Mucosa of descending colon (tissue), 3 donors: ENCODE data around the gene EFCAB12. TPM values are rescaled to one million over a fixed set of nuclear protein-coding genes. Genes with fewer than 3 reads are reported as not detected.

Experiments
- ATAC-seq: fragments of 200-7000 bp; cut with Tn5 transposase; one replicate; pipeline ENCODE4 v1.9.1; 2020; ENCODE audit warnings: mild to moderate bottlenecking, moderate library complexity
- DNase-seq, 3 donors: peaks; one replicate each; pipeline ENCODE4 v3.0.0-alpha.2; 2020
- H3K36me3 ChIP-seq: fragments of 200-600 bp; one replicate; pipeline ENCODE4 v1.8.0; 2021; ENCODE audit warnings: low read depth, mild to moderate bottlenecking
- H3K4me1 ChIP-seq: fragments of 200-600 bp; one replicate; pipeline ENCODE4 v1.8.0; 2021; ENCODE audit warnings: low read depth, mild to moderate bottlenecking
- H3K4me3 ChIP-seq: fragments of 200-600 bp; one replicate; pipeline ENCODE4 v1.8.0; 2021; ENCODE audit warnings: mild to moderate bottlenecking
- H3K9me3 ChIP-seq: fragments of 200-600 bp; one replicate; pipeline ENCODE4 v1.8.0; 2021; ENCODE audit warnings: mild to moderate bottlenecking
- intact Hi-C, 2 donors: fragments of 100-400 bp; cut with DNase I in 1 of 2; cut with micrococcal nuclease in 1 of 2; formaldehyde crosslinking; loops; one replicate each; pipeline versions ENCODE4 v1.11.0 to v1.11.1; 2022; cut with DNase I, micrococcal nuclease
- total RNA-seq, 3 donors: library from RNA; stranded (reverse); fragmentation: NEBNext Ultra II Directional in 2 of 3; extraction: Animal tissue kit (Norgen Biotek cat#: 25700) in 2 of 3; gene quantifications; one replicate each; pipeline versions ENCODE4 v1.2.1 to v1.2.4, GENCODE V29; 2021 to 2023
- TF ChIP-seq, protein P1 (sequence below): fragments of 200-600 bp; IDR thresholded peaks from one replicate; pipeline ENCODE4 v1.8.0; 2022; ENCODE audit warnings: antibody characterized with exemption, mild to moderate bottlenecking
- donor health status: DM: no; HTN: no; CAD: no; lungs with moderate emphysema.
- donor health status: DM: no; HTN: no; CAD: no.
- donor health status: DM: no; HTN: yes; CAD: no.

The EFCAB12 gene
- total RNA-seq, 3 donors from 2014 or later: 0.38 to 0.69 (median 0.58) TPM

DNA sequence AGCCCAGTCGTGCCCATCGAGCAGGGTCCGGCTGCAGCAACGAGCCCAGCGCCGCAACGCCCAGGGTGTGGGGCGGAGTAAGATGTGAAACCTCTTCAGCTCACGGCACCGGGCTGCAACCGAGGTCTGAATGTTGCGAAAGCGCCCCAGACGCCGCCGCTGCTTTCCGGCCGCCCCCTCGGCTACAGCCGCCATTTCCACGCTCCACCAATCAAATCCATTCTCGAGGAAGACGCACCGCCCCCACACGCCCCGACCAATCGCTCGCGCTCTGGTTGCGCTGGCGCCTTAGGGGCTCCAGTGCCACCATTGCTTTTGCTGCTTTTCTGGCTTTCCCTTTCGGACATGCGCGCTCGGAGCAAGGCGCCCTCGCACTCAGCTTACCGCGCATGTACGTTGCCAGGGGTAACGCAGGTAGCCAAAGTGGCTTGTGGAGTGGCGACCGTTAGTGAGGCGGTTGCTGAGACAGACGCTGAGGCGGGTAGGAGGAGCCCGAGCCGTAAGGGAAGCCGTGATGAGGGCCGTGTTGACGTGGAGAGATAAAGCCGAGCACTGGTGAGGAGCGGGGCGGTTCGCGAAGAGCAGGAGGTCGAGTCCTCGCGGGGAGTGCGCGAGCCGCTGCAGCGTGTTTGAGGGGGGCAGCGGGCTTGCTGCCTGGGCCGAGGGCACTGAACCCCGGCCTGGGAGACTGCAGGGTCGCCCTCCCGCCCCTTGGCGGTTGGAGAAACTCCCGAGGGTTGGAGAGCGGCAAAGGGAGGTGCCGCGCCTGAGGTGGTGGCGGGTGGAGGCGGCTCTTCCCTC is 11.6 kb upstream of the EFCAB12 start, which contains the start of the genes IFT122 and MBD4:
Gene IFT122 (plus strand): TSS at position 408 of the 801 bp plus-strand sequence. CDS start 107 bp downstream, at position 515.
Gene MBD4 (minus strand): TSS at position 132 of the 801 bp plus-strand sequence. CDS start 115 bp downstream, at position 17.
- Histone ChIP-seq H3K4me1 (peaks cover 27% of the 10 kb centered on the region), H3K4me3 (peak within 1 kb of the TSS; percentile 76), H3K9me3 (no peaks in the 10 kb centered on the region), H3K36me3 (no peaks in the 10 kb centered on the region)
- DNase-seq (peak; percentile 98 to 99 (median 98)), ATAC-seq (peak; percentile 93)
- TF ChIP-seq, protein P1, sequence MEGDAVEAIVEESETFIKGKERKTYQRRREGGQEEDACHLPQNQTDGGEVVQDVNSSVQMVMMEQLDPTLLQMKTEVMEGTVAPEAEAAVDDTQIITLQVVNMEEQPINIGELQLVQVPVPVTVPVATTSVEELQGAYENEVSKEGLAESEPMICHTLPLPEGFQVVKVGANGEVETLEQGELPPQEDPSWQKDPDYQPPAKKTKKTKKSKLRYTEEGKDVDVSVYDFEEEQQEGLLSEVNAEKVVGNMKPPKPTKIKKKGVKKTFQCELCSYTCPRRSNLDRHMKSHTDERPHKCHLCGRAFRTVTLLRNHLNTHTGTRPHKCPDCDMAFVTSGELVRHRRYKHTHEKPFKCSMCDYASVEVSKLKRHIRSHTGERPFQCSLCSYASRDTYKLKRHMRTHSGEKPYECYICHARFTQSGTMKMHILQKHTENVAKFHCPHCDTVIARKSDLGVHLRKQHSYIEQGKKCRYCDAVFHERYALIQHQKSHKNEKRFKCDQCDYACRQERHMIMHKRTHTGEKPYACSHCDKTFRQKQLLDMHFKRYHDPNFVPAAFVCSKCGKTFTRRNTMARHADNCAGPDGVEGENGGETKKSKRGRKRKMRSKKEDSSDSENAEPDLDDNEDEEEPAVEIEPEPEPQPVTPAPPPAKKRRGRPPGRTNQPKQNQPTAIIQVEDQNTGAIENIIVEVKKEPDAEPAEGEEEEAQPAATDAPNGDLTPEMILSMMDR: no peak
- intact Hi-C loops: no loop called here

DNA sequence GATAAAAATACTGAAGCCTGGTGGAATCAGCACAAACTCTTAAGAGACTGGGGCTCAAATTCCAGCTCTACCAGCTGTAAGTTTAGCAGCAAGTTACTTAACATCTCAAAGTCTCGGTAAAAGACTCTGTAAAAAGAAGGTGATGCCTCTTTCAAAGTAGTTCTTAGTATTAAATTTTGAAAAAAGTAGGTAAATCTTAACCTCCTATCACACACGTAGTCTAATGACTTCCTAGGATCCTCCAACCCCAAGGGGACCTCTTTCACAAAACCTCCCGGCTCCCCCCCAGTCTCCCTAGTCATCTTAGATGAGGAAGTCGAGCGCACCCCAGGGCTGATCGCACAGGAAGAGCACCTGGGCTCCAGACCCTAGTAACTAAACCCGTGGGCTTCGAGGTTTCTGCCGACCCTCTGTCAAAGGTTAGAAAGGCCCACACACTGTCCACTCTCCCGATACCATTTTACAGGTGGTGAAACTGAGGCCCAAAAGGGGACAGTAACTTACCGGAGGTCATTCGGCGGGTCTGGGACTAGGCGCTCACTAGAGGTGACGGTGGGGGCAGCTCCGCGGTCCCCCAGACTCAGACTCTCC is 10.9 kb upstream of the EFCAB12 start:
- no peaks in the 10 kb centered on the region for H3K36me3 ChIP-seq
- ATAC-seq: peak; percentile 20
- TF ChIP-seq, protein P1: no peak
- peaks cover 27% of the 10 kb centered on the region for H3K4me1 ChIP-seq
- intact Hi-C loops: no loop called here
- no peaks in the 10 kb centered on the region for H3K9me3 ChIP-seq
- H3K4me3 ChIP-seq: peak overlapping the region; percentile 76
- DNase-seq: peak in 2 of 3 donors; percentile 65 to 77

DNA sequence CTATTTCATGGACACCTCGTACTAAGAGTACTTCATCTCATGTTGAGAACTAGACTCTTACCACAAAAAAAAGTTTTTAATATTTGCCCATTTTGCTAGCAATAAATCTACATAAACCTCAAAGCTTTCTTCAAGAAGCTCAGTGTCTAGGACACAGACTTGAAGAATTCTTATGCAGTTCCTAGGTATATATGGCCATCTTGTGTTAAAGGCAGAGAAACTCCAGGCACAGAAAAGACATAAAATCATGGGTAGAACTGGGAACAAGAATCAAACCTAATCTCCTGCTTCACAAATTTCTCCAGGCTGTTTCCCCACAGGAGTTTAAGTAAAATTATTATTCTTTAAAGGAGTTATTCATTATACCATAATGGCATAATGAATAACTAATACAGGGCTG is 6.9 kb upstream of the EFCAB12 start:
- Histone ChIP-seq H3K9me3 (no peaks in the 10 kb centered on the region), H3K4me3 (no peak overlapping the region), H3K36me3 (peaks cover 8% of the 10 kb centered on the region), H3K4me1 (peaks cover 18% of the 10 kb centered on the region)
- TF ChIP-seq, protein P1: no peak
- DNase-seq (no peak), ATAC-seq (no peak)
- intact Hi-C loops: no loop called here

DNA sequence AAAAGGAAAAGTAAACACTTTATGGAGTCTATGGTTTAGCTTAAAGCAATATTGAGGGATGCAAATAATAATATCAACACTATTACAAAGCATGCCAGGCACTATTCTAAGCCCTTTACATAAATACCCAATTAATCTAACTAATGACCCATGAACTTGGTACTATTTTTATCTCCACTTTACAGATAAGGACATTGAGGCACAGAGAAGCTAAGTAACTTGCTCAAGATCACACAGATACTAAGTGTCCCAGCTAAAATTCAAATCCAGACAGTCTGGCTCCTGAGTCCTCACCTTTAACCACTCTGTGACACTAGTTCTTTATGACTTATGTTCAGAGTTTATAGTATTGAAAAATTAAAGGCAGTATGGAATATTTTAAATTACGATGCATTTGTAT is 5.7 kb upstream of the EFCAB12 start:
- TF ChIP-seq, protein P1: no peak
- H3K36me3 ChIP-seq: peaks cover 8% of the 10 kb centered on the region
- intact Hi-C loops: no loop called here
- no peak overlapping the region for H3K4me3 ChIP-seq
- H3K4me1 ChIP-seq: peaks cover 17% of the 10 kb centered on the region
- ATAC-seq (no peak), DNase-seq (no peak)
- H3K9me3 ChIP-seq: no peaks in the 10 kb centered on the region

DNA sequence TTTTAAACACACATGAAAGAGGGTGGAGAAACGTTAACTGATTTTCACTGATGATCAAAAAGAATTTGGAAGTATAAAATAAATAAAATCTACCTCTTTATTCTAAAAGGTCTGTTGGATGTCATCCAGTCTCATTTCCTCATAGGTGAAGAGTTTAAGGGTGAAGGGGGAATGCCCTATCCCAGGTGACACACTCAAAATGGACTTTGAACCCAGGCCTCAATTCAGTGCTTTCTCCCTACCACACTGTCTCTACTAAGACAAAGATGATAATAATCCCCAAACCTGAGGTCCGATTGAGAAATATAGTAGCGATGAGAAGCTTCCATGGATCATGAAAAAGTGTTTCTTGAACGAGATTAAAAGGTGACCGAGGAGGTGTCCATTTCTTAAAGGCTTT is 5.1 kb upstream of the EFCAB12 start:
- DNase-seq: no peak
- peaks cover 11% of the 10 kb centered on the region for H3K4me1 ChIP-seq
- TF ChIP-seq, protein P1: no peak
- ATAC-seq: peak; percentile 64
- H3K9me3 ChIP-seq: no peaks in the 10 kb centered on the region
- H3K4me3 ChIP-seq: no peak overlapping the region
- peaks cover 8% of the 10 kb centered on the region for H3K36me3 ChIP-seq
- intact Hi-C loops: no loop called here
